Chondrocyte (in vitro differentiated cells): ENCODE measurements around the gene ACAA1. TPM values are rescaled to one million over a fixed set of nuclear protein-coding genes. Genes with fewer than 3 reads are reported as not detected.

Experiments
- DNase-seq: peaks from one replicate; pipeline ENCODE4 v3.0.0; 2021; ENCODE audit warnings: mixed read lengths, low spot score
- H3K27ac Mint-ChIP-seq: one replicate; pipeline ENCODE4 v1.8.0; 2021; ENCODE audit warnings: mild to moderate bottlenecking, moderate library complexity, mixed read lengths; ENCODE audit not compliant: unreplicated experiment
- H3K27me3 Mint-ChIP-seq: 2 replicates; pipeline ENCODE4 v1.8.0; 2021; ENCODE audit warnings: low read depth, mixed read lengths
- H3K36me3 Mint-ChIP-seq: 2 replicates; pipeline ENCODE4 v1.8.0; 2021; ENCODE audit warnings: low read depth, mixed read lengths
- H3K4me1 Mint-ChIP-seq: 2 replicates; pipeline ENCODE4 v1.8.0; 2021; ENCODE audit warnings: low read depth, mild to moderate bottlenecking, mixed read lengths
- H3K4me3 Mint-ChIP-seq: one replicate; pipeline ENCODE4 v1.8.0; 2021; ENCODE audit warnings: mild to moderate bottlenecking, moderate library complexity, mixed read lengths; ENCODE audit not compliant: unreplicated experiment
- H3K9me3 Mint-ChIP-seq: 2 replicates; pipeline ENCODE4 v1.8.0; 2021; ENCODE audit warnings: low read depth, mixed read lengths
- total RNA-seq: library from RNA; stranded (reverse); gene quantifications from 3 replicates; pipeline ENCODE4 v1.2.1, GENCODE V29; 2021
- TF ChIP-seq, protein P1 (sequence below): fragments of 200-600 bp; sonication (generic); IDR thresholded peaks from 2 replicates; pipeline ENCODE4 v1.5.0; 2021; ENCODE audit warnings: antibody characterized with exemption, mild to moderate bottlenecking, moderate library complexity

Gene ACAA1
- total RNA-seq, 1 donor from 2014 or later = 48.6 TPM

GRCh38 chr3:38112378-38112761 lies 24.6 kb downstream of the ACAA1 start:
- Mint-ChIP-seq H3K36me3 (no peaks in the 10 kb centered on the region), H3K9me3 (no peaks in the 10 kb centered on the region), H3K27ac (no peak overlapping the region), H3K4me3 (no peak overlapping the region), H3K27me3 (peaks cover 8% of the 10 kb centered on the region), H3K4me1 (no peaks in the 10 kb centered on the region)
- TF ChIP-seq, protein P1, sequence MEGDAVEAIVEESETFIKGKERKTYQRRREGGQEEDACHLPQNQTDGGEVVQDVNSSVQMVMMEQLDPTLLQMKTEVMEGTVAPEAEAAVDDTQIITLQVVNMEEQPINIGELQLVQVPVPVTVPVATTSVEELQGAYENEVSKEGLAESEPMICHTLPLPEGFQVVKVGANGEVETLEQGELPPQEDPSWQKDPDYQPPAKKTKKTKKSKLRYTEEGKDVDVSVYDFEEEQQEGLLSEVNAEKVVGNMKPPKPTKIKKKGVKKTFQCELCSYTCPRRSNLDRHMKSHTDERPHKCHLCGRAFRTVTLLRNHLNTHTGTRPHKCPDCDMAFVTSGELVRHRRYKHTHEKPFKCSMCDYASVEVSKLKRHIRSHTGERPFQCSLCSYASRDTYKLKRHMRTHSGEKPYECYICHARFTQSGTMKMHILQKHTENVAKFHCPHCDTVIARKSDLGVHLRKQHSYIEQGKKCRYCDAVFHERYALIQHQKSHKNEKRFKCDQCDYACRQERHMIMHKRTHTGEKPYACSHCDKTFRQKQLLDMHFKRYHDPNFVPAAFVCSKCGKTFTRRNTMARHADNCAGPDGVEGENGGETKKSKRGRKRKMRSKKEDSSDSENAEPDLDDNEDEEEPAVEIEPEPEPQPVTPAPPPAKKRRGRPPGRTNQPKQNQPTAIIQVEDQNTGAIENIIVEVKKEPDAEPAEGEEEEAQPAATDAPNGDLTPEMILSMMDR = no peak
- DNase-seq = no peak

DNA sequence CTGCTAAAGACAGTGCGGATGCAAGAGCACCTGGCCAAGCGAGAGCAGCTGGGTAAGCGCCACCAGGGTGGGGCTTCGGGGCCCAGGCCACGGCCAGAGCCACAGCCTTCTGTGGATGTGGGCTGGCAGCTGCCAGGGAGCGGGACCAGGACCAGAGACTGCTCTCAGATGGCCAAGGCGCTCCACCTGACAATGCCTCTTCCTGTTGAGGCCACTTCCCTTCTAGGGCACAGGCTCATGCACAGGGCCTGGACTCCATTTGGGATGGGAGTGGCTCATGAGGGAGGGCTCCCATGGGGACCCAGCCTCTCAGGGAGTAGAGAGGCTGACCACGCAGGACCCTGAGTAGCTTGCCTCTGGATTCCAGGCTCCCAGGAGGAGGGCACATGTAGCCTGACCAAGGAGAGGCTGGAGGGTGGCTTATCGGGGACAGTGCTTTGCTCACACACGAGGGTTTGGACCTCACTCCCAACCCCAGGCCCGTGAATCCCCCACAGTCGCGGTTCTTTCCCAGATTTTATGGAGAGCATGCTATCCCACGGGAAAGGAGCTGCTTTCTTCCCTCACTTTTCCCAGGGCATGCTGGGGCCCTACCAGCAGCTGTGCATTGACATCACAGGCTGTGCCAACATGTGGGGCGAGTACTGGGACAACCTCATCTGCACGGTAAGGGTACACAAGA lies 25.1 kb downstream of the ACAA1 start:
- H3K27me3 Mint-ChIP-seq = peaks cover 9% of the 10 kb centered on the region
- H3K4me3 Mint-ChIP-seq = no peak overlapping the region
- H3K36me3 Mint-ChIP-seq = no peaks in the 10 kb centered on the region
- H3K27ac Mint-ChIP-seq = no peak overlapping the region
- H3K9me3 Mint-ChIP-seq = no peaks in the 10 kb centered on the region
- TF ChIP-seq, protein P1 = no peak
- DNase-seq = no peak
- H3K4me1 Mint-ChIP-seq = no peaks in the 10 kb centered on the region

DNA sequence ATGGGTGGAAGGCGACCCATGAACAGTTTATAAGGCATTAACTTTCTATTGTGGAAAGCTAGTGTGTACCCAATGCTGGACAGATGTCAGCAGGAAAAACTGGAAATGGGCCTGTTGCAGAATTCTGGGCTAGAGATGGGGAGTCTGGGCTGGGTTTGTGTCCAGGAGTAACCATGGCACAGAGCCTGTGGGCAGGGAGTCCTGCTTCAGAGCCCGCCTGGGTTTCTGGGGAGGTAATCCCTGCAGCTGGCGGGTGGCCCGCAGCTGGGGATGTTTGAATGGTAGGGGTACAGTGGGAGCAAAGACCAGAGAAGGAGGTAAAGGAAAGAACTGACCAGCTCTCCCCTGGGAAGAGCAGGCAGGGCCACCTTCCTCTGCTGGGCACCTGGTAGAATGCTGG lies 25.7 kb downstream of the ACAA1 start:
- Mint-ChIP-seq H3K27ac (no peak overlapping the region), H3K9me3 (no peaks in the 10 kb centered on the region), H3K36me3 (no peaks in the 10 kb centered on the region), H3K27me3 (peaks cover 11% of the 10 kb centered on the region), H3K4me3 (no peak overlapping the region), H3K4me1 (no peaks in the 10 kb centered on the region)
- no peak for DNase-seq
- TF ChIP-seq, protein P1 = no peak

DNA sequence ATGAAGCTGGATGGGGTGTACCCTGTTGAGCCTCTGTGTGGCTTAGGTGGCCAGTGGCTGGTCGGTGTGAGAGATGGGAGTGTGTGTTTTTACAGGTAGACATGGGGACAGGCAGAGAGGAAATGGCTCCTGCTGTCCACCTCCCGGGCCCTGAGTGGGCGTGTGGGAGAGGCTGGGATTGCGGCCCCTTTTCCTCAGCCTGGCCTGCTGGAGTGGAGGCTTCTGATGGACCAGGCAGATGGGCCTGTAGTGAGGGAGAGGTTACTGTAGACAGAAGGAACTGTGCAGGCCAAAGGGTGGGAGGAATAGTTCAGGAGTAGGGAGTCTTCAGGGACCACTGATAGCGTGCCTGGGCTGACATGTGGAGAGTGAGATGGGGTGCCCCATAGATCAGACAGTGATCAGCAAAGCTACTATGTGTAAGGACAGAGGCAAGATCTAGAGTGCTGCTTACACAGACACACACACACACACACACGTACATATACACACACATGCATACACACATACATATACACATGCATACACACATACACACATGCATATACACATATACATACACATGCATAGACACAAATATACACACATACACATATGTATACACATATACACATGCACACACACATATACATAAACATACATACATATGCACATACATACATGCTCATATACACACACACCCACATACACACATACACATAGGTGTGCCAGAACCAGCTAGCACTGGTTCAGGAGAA lies 26.4 kb downstream of the ACAA1 start:
- Mint-ChIP-seq H3K9me3 (peaks cover 4% of the 10 kb centered on the region), H3K27ac (no peak overlapping the region), H3K4me1 (no peaks in the 10 kb centered on the region), H3K4me3 (no peak overlapping the region), H3K27me3 (peaks cover 6% of the 10 kb centered on the region), H3K36me3 (no peaks in the 10 kb centered on the region)
- TF ChIP-seq, protein P1 = no peak
- DNase-seq = no peak

GRCh38 chr3:38109580-38110313 lies 27.2 kb downstream of the ACAA1 start:
- TF ChIP-seq, protein P1 = no peak
- Mint-ChIP-seq H3K27ac (no peak overlapping the region), H3K9me3 (peaks cover 10% of the 10 kb centered on the region), H3K4me3 (no peak overlapping the region), H3K36me3 (no peaks in the 10 kb centered on the region), H3K27me3 (peaks cover 3% of the 10 kb centered on the region), H3K4me1 (no peaks in the 10 kb centered on the region)
- DNase-seq = no peak
